H9 (cell line): Measurements from ENCODE around the gene LY6G6F. TPM values are rescaled to one million over a fixed set of nuclear protein-coding genes. Genes with fewer than 3 reads are reported as not detected.

Source experiments
- DNase-seq: peaks from one replicate; pipeline ENCODE4 v3.0.0-alpha.2; 2017
- H2AFZ ChIP-seq: one replicate; pipeline ENCODE4 v1.6.1; 2013; ENCODE audit warnings: mild to moderate bottlenecking, low read length, control low read depth, moderate library complexity
- H2AK5ac ChIP-seq: 2 replicates; pipeline ENCODE4 v1.6.1; 2013; ENCODE audit warnings: low read length, control low read depth, mixed read lengths; ENCODE audit not compliant: insufficient read length
- H2BK120ac ChIP-seq: one replicate; pipeline ENCODE4 v1.6.1; 2013; ENCODE audit warnings: low read depth, mild to moderate bottlenecking, low read length, control low read depth, inconsistent platforms; ENCODE audit not compliant: poor library complexity, severe bottlenecking
- H2BK12ac ChIP-seq: 2 replicates; pipeline ENCODE4 v1.6.1; 2013; ENCODE audit warnings: low read length, control low read depth, mixed read lengths, low read depth; ENCODE audit not compliant: insufficient read length
- H2BK15ac ChIP-seq: 2 replicates; pipeline ENCODE4 v1.6.1; 2013; ENCODE audit warnings: low read depth, low read length, control low read depth
- H2BK20ac ChIP-seq: one replicate; pipeline ENCODE4 v1.6.1; 2013; ENCODE audit warnings: low read depth, mild to moderate bottlenecking, low read length, control low read depth, inconsistent platforms; ENCODE audit not compliant: poor library complexity, severe bottlenecking
- H2BK5ac ChIP-seq: 2 replicates; pipeline ENCODE4 v1.6.1; 2013; ENCODE audit warnings: low read length, control low read depth, mixed read lengths; ENCODE audit not compliant: insufficient read length
- H3K14ac ChIP-seq: 2 replicates; pipeline ENCODE4 v1.6.1; 2013; ENCODE audit warnings: low read length, control low read depth; ENCODE audit not compliant: insufficient read depth
- H3K18ac ChIP-seq: 2 replicates; pipeline ENCODE4 v1.6.1; 2013; ENCODE audit warnings: low read depth, mild to moderate bottlenecking, mixed read lengths, low read length, control low read depth; ENCODE audit not compliant: insufficient read length
- H3K23ac ChIP-seq: 2 replicates; pipeline ENCODE4 v1.6.1; 2013; ENCODE audit warnings: low read length, control low read depth, mixed read lengths, low read depth; ENCODE audit not compliant: insufficient read length
- H3K23me2 ChIP-seq: 2 replicates; pipeline ENCODE4 v1.6.1; 2013; ENCODE audit warnings: low read depth, mild to moderate bottlenecking, mixed read lengths, low read length, control low read depth; ENCODE audit not compliant: insufficient read length, poor library complexity, severe bottlenecking
- H3K27ac ChIP-seq: 2 replicates; pipeline ENCODE4 v1.5.1; 2013; ENCODE audit warnings: low read length, control low read depth, mixed read lengths, low read depth; ENCODE audit not compliant: insufficient read length
- H3K27me3 ChIP-seq: 2 replicates; pipeline ENCODE4 v1.6.1; 2013; ENCODE audit warnings: low read length, control low read depth, inconsistent platforms; ENCODE audit not compliant: insufficient read depth
- H3K4ac ChIP-seq: 2 replicates; pipeline ENCODE4 v1.6.1; 2013; ENCODE audit warnings: low read depth, mild to moderate bottlenecking, control low read depth, inconsistent platforms, low read length, moderate library complexity
- H3K4me1 ChIP-seq: 2 replicates; pipeline ENCODE4 v1.6.1; 2013; ENCODE audit warnings: low read length, control low read depth, inconsistent platforms; ENCODE audit not compliant: insufficient read depth
- H3K4me2 ChIP-seq: 2 replicates; pipeline ENCODE4 v1.6.1; 2013; ENCODE audit warnings: low read length, control low read depth, mixed read lengths; ENCODE audit not compliant: insufficient read length, insufficient read depth
- H3K56ac ChIP-seq: 2 replicates; pipeline ENCODE4 v1.6.1; 2013; ENCODE audit warnings: low read depth, mild to moderate bottlenecking, mixed read lengths, low read length, control low read depth; ENCODE audit not compliant: insufficient read length
- H3K79me1 ChIP-seq: 2 replicates; pipeline ENCODE4 v1.6.1; 2013; ENCODE audit warnings: low read depth, mild to moderate bottlenecking, moderate library complexity, low read length, control low read depth, inconsistent platforms; ENCODE audit not compliant: insufficient read depth, poor library complexity, severe bottlenecking
- H3K79me2 ChIP-seq: 2 replicates; pipeline ENCODE4 v1.6.1; 2013; ENCODE audit warnings: low read length, control low read depth, inconsistent platforms; ENCODE audit not compliant: insufficient read depth
- H3K9ac ChIP-seq: 2 replicates; pipeline ENCODE4 v1.6.1; 2013; ENCODE audit warnings: low read length, control low read depth, mixed read lengths; ENCODE audit not compliant: insufficient read length; ENCODE audit errors: extremely low read depth
- H3K9me3 ChIP-seq: one replicate; pipeline ENCODE4 v1.6.1; 2013; ENCODE audit warnings: low read depth, low read length, inconsistent platforms; ENCODE audit not compliant: control insufficient read depth
- H3T11ph ChIP-seq: one replicate; pipeline ENCODE4 v1.6.1; 2013; ENCODE audit warnings: mild to moderate bottlenecking, low read length, control low read depth, inconsistent platforms
- H4K20me1 ChIP-seq: one replicate; pipeline ENCODE4 v1.6.1; 2013; ENCODE audit not compliant: control insufficient read depth, insufficient read length, insufficient read depth
- H4K5ac ChIP-seq: 2 replicates; pipeline ENCODE4 v1.6.1; 2013; ENCODE audit warnings: low read depth, mild to moderate bottlenecking, mixed read lengths, low read length, control low read depth; ENCODE audit not compliant: insufficient read length
- H4K8ac ChIP-seq: replicated peaks from 2 replicates; pipeline ENCODE4 v1.6.1; 2013; ENCODE audit warnings: low read length, control low read depth, mixed read lengths, low read depth; ENCODE audit not compliant: insufficient read length
- H4K91ac ChIP-seq: 2 replicates; pipeline ENCODE4 v1.6.1; 2013; ENCODE audit warnings: low read depth, mild to moderate bottlenecking, moderate library complexity, mixed read lengths, low read length, control low read depth; ENCODE audit not compliant: insufficient read length
- H3K27ac Mint-ChIP-seq, 3 experiments: 2 replicates in 2 of 3; 3 replicates in 1 of 3; pipeline ENCODE4 v1.8.0; 2020 to 2021; ENCODE audit warnings: mixed read lengths in 3 of 3, mild to moderate bottlenecking in 1 of 3, moderate library complexity in 1 of 3
- H3K27me3 Mint-ChIP-seq: 2 replicates; pipeline ENCODE4 v1.8.0; 2021; ENCODE audit warnings: low read depth, mild to moderate bottlenecking, moderate library complexity, mixed read lengths
- H3K36me3 Mint-ChIP-seq, 3 experiments: 2 replicates in 2 of 3; 3 replicates in 1 of 3; pipeline ENCODE4 v1.8.0; 2020 to 2021; ENCODE audit warnings: low read depth in 3 of 3, mixed read lengths in 3 of 3; ENCODE audit not compliant: insufficient read depth in 1 of 3
- H3K4me1 Mint-ChIP-seq, 2 experiments: 2 replicates each; pipeline ENCODE4 v1.8.0; 2020; ENCODE audit warnings: mixed read lengths in 2 of 2
- H3K4me3 Mint-ChIP-seq, 2 experiments: 2 replicates in 1 of 2; 3 replicates in 1 of 2; pipeline ENCODE4 v1.8.0; 2020 to 2021; ENCODE audit warnings: mild to moderate bottlenecking in 2 of 2, mixed read lengths in 2 of 2, moderate library complexity in 1 of 2
- H3K9me3 Mint-ChIP-seq, 2 experiments: 2 replicates in 1 of 2; 3 replicates in 1 of 2; pipeline ENCODE4 v1.8.0; 2020; ENCODE audit warnings: mild to moderate bottlenecking in 2 of 2, mixed read lengths in 2 of 2, moderate library complexity in 1 of 2
- CTCF ChIP-seq: fragments of 200-600 bp; sonication (generic); conservative IDR thresholded peaks from 3 replicates; pipeline ENCODE4 v1.8.0; 2021; ENCODE audit warnings: antibody characterized with exemption, mild to moderate bottlenecking
- WGBS: extraction: QIAGEN DNeasy Blood & Tissue Kit; methylation state at CpG from one replicate; pipeline ENCODE4 v1.1.7; 2013; ENCODE audit warnings: missing lambda C conversion rate, low lambda C conversion rate, mixed read lengths; ENCODE audit not compliant: insufficient read length; ENCODE audit errors: extremely low coverage; 5-methylcytosine and 5-hydroxymethylcytosine counted together
- total RNA-seq: library from RNA; stranded (reverse); gene quantifications from 2 replicates; pipeline ENCODE4 v1.2.1, GENCODE V29; 2021

The LY6G6F gene
- total RNA-seq, 1 experiment from 2014 or later: not detected

- H4K20me1 ChIP-seq: no peaks in the 10 kb centered on the region
- no peak overlapping the region for H2BK120ac ChIP-seq
- no peak overlapping the region for H2AK5ac ChIP-seq
- no CpG with 5 or more reads among the region's 5 CpGs for WGBS
- no peak overlapping the region for H2BK20ac ChIP-seq
- H2BK15ac ChIP-seq: no peak overlapping the region
- no peak overlapping the region for H4K91ac ChIP-seq
- H3K4me3 Mint-ChIP-seq: peak overlapping the region; percentile 6 to 66; a peak in 2 of 5 replicates
- no peak for TF ChIP-seq CTCF
- no peaks in the 10 kb centered on the region for H3K27me3 ChIP-seq
- H3K36me3 Mint-ChIP-seq: peaks cover 4 to 35% (median 12%) of the 10 kb centered on the region in 3 experiments; a peak in 5 of 7 replicates
- no peak overlapping the region for H3K4ac ChIP-seq
- H3K14ac ChIP-seq: no peak overlapping the region
- no peaks in the 10 kb centered on the region; a peak in 1 of 5 replicates for H3K9me3 Mint-ChIP-seq
- no peak overlapping the region for H3K18ac ChIP-seq
- H3K9me3 ChIP-seq: no peaks in the 10 kb centered on the region
- H3K23me2 ChIP-seq: peaks cover 6% of the 10 kb centered on the region
- peaks cover 11% of the 10 kb centered on the region in 2 experiments for H3K4me1 Mint-ChIP-seq
- H4K8ac ChIP-seq: no peak overlapping the region
- H3K27ac Mint-ChIP-seq: peak overlapping the region in 1 of 3 experiments; percentile 24; a peak in 1 of 7 replicates
- no peak overlapping the region for H2BK5ac ChIP-seq
- no peaks in the 10 kb centered on the region; the same call in 1 of the 2 replicates for H3K27me3 Mint-ChIP-seq
- DNase-seq: no peak
- H3K4me2 ChIP-seq: no peak overlapping the region
- no peak overlapping the region for H3K9ac ChIP-seq
- no peak overlapping the region for H2BK12ac ChIP-seq
- H3K79me1 ChIP-seq: peaks cover 6% of the 10 kb centered on the region
- H3K79me2 ChIP-seq: peaks cover 2% of the 10 kb centered on the region; the same call in 1 of the 2 replicates
- no peak overlapping the region for H3K56ac ChIP-seq
- no peak overlapping the region for H2AFZ ChIP-seq
- no peak overlapping the region for H3K27ac ChIP-seq
- H4K5ac ChIP-seq: no peak overlapping the region
- no peak overlapping the region for H3K23ac ChIP-seq
- no peak overlapping the region for H3T11ph ChIP-seq
- peaks cover 4% of the 10 kb centered on the region; the same call in 1 of the 2 replicates for H3K4me1 ChIP-seq
Observed at GRCh38 chr6:31700740-31701401, 5.8 kb upstream of the LY6G6F start.
